HepG2 (cell line): ENCODE data around the gene NTN4.

ENCODE experiments used
- ZNF367 ChIP-seq: sonication (generic); formaldehyde crosslinking; IDR thresholded peaks from 2 replicates; pipeline ENCODE4 v1.4.0; 2020; ENCODE audit warnings: missing genetic modification reagents, borderline replicate concordance
- ZNF549 ChIP-seq: sonication (generic); formaldehyde crosslinking; IDR thresholded peaks from 2 replicates; pipeline ENCODE4 v1.5.0; 2020; ENCODE audit warnings: missing genetic modification reagents
- ZSCAN12 ChIP-seq: sonication (generic); formaldehyde crosslinking; IDR thresholded peaks from 2 replicates; pipeline ENCODE4 v1.9.0; 2021; ENCODE audit warnings: mild to moderate bottlenecking, missing genetic modification reagents

DNA sequence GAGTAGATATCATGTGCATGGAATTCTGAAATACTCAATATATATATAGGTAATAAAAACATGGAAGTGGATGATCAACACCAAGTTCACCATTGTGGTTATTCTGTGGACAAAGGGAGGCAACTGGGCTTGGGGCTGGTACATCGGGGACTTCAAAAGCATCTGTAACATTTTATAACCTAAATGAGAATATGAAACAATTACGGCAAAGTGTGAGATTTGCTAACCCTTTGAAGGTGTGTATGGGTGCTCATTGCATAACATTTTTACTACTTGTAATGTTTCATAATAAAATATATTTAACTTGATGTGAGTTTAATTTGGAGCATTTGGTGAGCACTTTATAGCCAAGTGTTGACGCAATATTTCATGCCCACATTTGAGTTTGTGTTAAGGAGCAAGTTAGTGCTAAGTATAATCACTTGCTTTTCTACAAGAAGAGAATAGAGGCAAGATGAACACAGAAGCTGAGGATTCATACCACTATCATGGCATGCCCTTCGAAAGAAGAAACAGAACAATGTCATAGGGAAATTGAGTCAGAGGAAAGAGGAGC, 109.3 kb downstream of the NTN4 start:
- TF ChIP-seq ZNF367 (no peak), ZSCAN12 (CRISPR knock-in tag) (no peak), ZNF549 (CRISPR knock-in tag) (no peak)
